ENCODE measurements around the gene ZDHHC11.
"Not testable (repeated sequence)": the region's sequence is repeated elsewhere in the genome, so short reads cannot be mapped to it uniquely, and the experiment has no call there.

Gene ZDHHC11

GRCh38 chr5:801472-801871 lies 49.3 kb downstream of the ZDHHC11 start:
- Mint-ChIP-seq H3K27me3 (peaks cover 4 to 43% of the 10 kb centered on the region in 2 donors), H3K36me3 (peaks cover 2 to 14% of the 10 kb centered on the region in 2 donors), H3K27ac (no peak overlapping the region), H3K9me3 (peaks cover 11 to 15% of the 10 kb centered on the region in 2 donors), H3K4me1 (no peaks in the 10 kb centered on the region), H3K4me3 (no peak overlapping the region)
- ATAC-seq (replicated peaks) (no peak), DNase-seq (no peak)

- not testable (repeated sequence) for H3K27ac Mint-ChIP-seq; H3K4me1 Mint-ChIP-seq; ATAC-seq (replicated peaks); H3K4me3 Mint-ChIP-seq; DNase-seq
- Mint-ChIP-seq H3K36me3 (peaks cover 2 to 14% of the 10 kb centered on the region in 2 donors), H3K9me3 (peaks cover 11 to 16% of the 10 kb centered on the region in 2 donors), H3K27me3 (peaks cover 5 to 44% of the 10 kb centered on the region in 2 donors)
These were observed 49.7 kb downstream of the ZDHHC11 start for GRCh38 chr5:801055-801454.

- peaks cover 4 to 20% of the 10 kb centered on the region in 2 donors for H3K9me3 Mint-ChIP-seq
- H3K36me3 Mint-ChIP-seq, result peaks cover 2 to 15% of the 10 kb centered on the region in 2 donors
- H3K4me1 Mint-ChIP-seq; DNase-seq; H3K4me3 Mint-ChIP-seq; H3K27ac Mint-ChIP-seq; ATAC-seq (replicated peaks): not testable (repeated sequence)
- H3K27me3 Mint-ChIP-seq, result peaks cover 12 to 57% of the 10 kb centered on the region in 2 donors
These were observed 52.2 kb downstream of the ZDHHC11 start for GRCh38 chr5:798505-799138.

- not testable (repeated sequence) for DNase-seq; H3K27ac Mint-ChIP-seq; ATAC-seq (replicated peaks); H3K4me1 Mint-ChIP-seq; H3K4me3 Mint-ChIP-seq
- Mint-ChIP-seq H3K36me3 (peaks cover 2 to 13% of the 10 kb centered on the region in 2 donors), H3K27me3 (peaks cover 12 to 60% of the 10 kb centered on the region in 2 donors), H3K9me3 (peaks cover under 1 to 22% of the 10 kb centered on the region in 2 donors)
These were observed 52.8 kb downstream of the ZDHHC11 start for GRCh38 chr5:797986-798385.

- H3K4me3 Mint-ChIP-seq; ATAC-seq (replicated peaks); H3K36me3 Mint-ChIP-seq; H3K27ac Mint-ChIP-seq; DNase-seq; H3K4me1 Mint-ChIP-seq: not testable (repeated sequence)
- peaks cover 0 to 17% of the 10 kb centered on the region in 2 donors for H3K9me3 Mint-ChIP-seq
- peaks cover 15 to 46% of the 10 kb centered on the region in 2 donors for H3K27me3 Mint-ChIP-seq
These were observed 54.9 kb downstream of the ZDHHC11 start for GRCh38 chr5:795873-796272.

- not testable (repeated sequence) for DNase-seq; H3K36me3 Mint-ChIP-seq; ATAC-seq (replicated peaks); H3K4me3 Mint-ChIP-seq; H3K27ac Mint-ChIP-seq; H3K4me1 Mint-ChIP-seq
- peaks cover 22 to 51% of the 10 kb centered on the region in 2 donors for H3K27me3 Mint-ChIP-seq
- peaks cover 5 to 21% of the 10 kb centered on the region in 2 donors for H3K9me3 Mint-ChIP-seq
These were observed 55.8 kb downstream of the ZDHHC11 start for GRCh38 chr5:794948-795347.

- not testable (repeated sequence) for H3K27ac Mint-ChIP-seq; H3K36me3 Mint-ChIP-seq; ATAC-seq (replicated peaks); DNase-seq; H3K4me3 Mint-ChIP-seq
- Mint-ChIP-seq H3K9me3 (peaks cover 5 to 13% of the 10 kb centered on the region in 2 donors), H3K4me1 (peaks cover 3 to 15% of the 10 kb centered on the region in 2 donors), H3K27me3 (peaks cover 26 to 54% of the 10 kb centered on the region in 2 donors)
These were observed 62.1 kb downstream of the ZDHHC11 start for GRCh38 chr5:788703-789102.

GRCh38 chr5:787857-788233 lies 62.9 kb downstream of the ZDHHC11 start:
- H3K9me3 Mint-ChIP-seq; ATAC-seq (replicated peaks); H3K36me3 Mint-ChIP-seq; DNase-seq; H3K4me3 Mint-ChIP-seq; H3K27ac Mint-ChIP-seq: not testable (repeated sequence)
- H3K27me3 Mint-ChIP-seq, result peaks cover 28 to 51% of the 10 kb centered on the region in 2 donors
- peaks cover 6 to 20% of the 10 kb centered on the region in 2 donors for H3K4me1 Mint-ChIP-seq

GRCh38 chr5:787224-787856 lies 63.4 kb downstream of the ZDHHC11 start:
- peaks cover 28 to 51% of the 10 kb centered on the region in 2 donors for H3K27me3 Mint-ChIP-seq
- peaks cover 6 to 20% of the 10 kb centered on the region in 2 donors for H3K4me1 Mint-ChIP-seq
- H3K4me3 Mint-ChIP-seq; H3K27ac Mint-ChIP-seq; ATAC-seq (replicated peaks); H3K36me3 Mint-ChIP-seq; DNase-seq; H3K9me3 Mint-ChIP-seq: not testable (repeated sequence)

GRCh38 chr5:785181-785705 lies 65.5 kb downstream of the ZDHHC11 start:
- peaks cover 6 to 14% of the 10 kb centered on the region in 2 donors for H3K4me1 Mint-ChIP-seq
- H3K36me3 Mint-ChIP-seq, H3K9me3 Mint-ChIP-seq, H3K27ac Mint-ChIP-seq, DNase-seq: not testable (repeated sequence)
- ATAC-seq (replicated peaks), result peak; percentile 24 to 44
- H3K27me3 Mint-ChIP-seq, result peaks cover 21 to 47% of the 10 kb centered on the region in 2 donors
- H3K4me3 Mint-ChIP-seq, result peak overlapping the region; percentile 84 to 87

- H3K4me1 Mint-ChIP-seq, result peaks cover 6 to 14% of the 10 kb centered on the region in 2 donors
- H3K4me3 Mint-ChIP-seq, result peak within 1 kb of the TSS; percentile 84 to 87
- peak within 1 kb of the TSS; percentile 75 for H3K27ac Mint-ChIP-seq
- H3K27me3 Mint-ChIP-seq, result peaks cover 18 to 40% of the 10 kb centered on the region in 2 donors
- not testable (repeated sequence) for H3K9me3 Mint-ChIP-seq, H3K36me3 Mint-ChIP-seq
- DNase-seq, result peak; percentile 62
- ATAC-seq (replicated peaks), result peak; percentile 89 to 90
These were observed 66.2 kb downstream of the ZDHHC11 start, which contains the start of gene ZDHHC11B for GRCh38 chr5:784428-785177. ZDHHC11B (minus strand) TSS chr5:784729; CDS start chr5:766919, 17,810 bp downstream.

GRCh38 chr5:783881-784427 lies 66.8 kb downstream of the ZDHHC11 start:
- Mint-ChIP-seq H3K4me3 (peak overlapping the region; percentile 60 to 87), H3K27me3 (peaks cover 18 to 40% of the 10 kb centered on the region in 2 donors), H3K27ac (peak overlapping the region; percentile 44), H3K4me1 (peaks cover 6 to 14% of the 10 kb centered on the region in 2 donors)
- peak; percentile 11 to 12 for ATAC-seq (replicated peaks)
- DNase-seq, H3K9me3 Mint-ChIP-seq, H3K36me3 Mint-ChIP-seq: not testable (repeated sequence)

- not testable (repeated sequence) for H3K27ac Mint-ChIP-seq
These were observed 67.6 kb downstream of the ZDHHC11 start for GRCh38 chr5:783049-783802.

More at GRCh38 chr5:783049-783802, 67.6 kb downstream of the ZDHHC11 start:
- peak in 1 of 2 donors; percentile 18 for ATAC-seq (replicated peaks)
- H3K36me3 Mint-ChIP-seq, DNase-seq, H3K9me3 Mint-ChIP-seq: not testable (repeated sequence)
- Mint-ChIP-seq H3K4me1 (peaks cover 6 to 14% of the 10 kb centered on the region in 2 donors), H3K27me3 (peaks cover 11 to 40% of the 10 kb centered on the region in 2 donors), H3K4me3 (peak overlapping the region; percentile 60 to 87)

Measured in stimulated activated naive B cell treated with anti-CD40 and anti-IgM and Interleukin-4, amounts not matched to agents 10 μg/mL and 1 μg/mL and 100 μg/mL, for 72 hours (primary cell).